PC-9 (cell line): ENCODE measurements around the gene TTC28.

Source experiments
- EZH2 ChIP-seq: fragments of 200-600 bp; sonication (generic); IDR thresholded peaks from 2 replicates; pipeline ENCODE4 v1.8.0; 2017; ENCODE audit warnings: antibody characterized with exemption, low read depth
- TF ChIP-seq, protein P1 (sequence below): fragments of 200-600 bp; sonication (generic); conservative IDR thresholded peaks from 2 replicates; pipeline ENCODE4 v1.6.1; 2017; ENCODE audit warnings: mixed run types, antibody characterized with exemption, mild to moderate bottlenecking, moderate library complexity

DNA sequence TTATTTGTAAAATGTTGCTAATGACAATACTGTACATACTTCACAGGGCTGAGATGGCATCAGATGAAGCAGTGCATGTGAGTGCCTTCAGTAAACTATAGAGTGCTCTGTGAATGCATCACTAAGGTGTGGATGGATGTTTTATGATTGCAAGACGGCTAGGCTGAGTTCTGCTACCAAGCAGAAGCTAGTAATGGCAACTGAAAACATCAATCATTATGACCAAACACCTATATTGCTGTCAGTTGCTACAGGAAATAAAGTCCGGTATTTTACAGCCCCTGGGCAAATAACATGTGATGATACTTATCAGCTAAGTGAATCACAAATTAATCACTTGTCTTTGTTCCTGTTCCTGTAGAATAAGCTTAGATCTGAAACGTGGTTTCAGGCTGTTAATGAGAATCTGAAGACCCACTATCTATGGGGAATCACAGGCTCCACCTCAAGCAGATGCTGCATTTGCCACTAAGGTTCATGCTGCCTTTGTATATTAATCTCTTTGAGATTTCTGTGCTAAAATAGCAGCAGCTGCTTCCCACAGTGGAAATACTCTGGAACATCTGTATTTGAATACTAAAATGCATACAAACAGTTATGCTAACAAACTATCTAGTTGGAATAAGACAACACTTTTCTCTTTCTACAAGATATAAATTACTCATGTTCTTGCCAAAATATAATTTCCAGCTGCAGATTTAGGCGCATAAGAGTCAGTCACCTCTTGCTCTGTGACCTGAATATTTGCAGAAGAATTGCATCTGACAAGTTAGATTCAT is 506.6 kb downstream of the TTC28 start:
- TF ChIP-seq, protein P1, sequence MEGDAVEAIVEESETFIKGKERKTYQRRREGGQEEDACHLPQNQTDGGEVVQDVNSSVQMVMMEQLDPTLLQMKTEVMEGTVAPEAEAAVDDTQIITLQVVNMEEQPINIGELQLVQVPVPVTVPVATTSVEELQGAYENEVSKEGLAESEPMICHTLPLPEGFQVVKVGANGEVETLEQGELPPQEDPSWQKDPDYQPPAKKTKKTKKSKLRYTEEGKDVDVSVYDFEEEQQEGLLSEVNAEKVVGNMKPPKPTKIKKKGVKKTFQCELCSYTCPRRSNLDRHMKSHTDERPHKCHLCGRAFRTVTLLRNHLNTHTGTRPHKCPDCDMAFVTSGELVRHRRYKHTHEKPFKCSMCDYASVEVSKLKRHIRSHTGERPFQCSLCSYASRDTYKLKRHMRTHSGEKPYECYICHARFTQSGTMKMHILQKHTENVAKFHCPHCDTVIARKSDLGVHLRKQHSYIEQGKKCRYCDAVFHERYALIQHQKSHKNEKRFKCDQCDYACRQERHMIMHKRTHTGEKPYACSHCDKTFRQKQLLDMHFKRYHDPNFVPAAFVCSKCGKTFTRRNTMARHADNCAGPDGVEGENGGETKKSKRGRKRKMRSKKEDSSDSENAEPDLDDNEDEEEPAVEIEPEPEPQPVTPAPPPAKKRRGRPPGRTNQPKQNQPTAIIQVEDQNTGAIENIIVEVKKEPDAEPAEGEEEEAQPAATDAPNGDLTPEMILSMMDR = no peak
- TF ChIP-seq EZH2 = no peak
